A673 (cell line): ENCODE measurements around the gene ME1. TPM values are rescaled to one million over a fixed set of nuclear protein-coding genes. Genes with fewer than 3 reads are reported as not detected.
"Not testable (repeated sequence)": the region's sequence is repeated elsewhere in the genome, so short reads cannot be mapped to it uniquely, and the experiment has no call there.

ENCODE experiments used
- BruUV-seq: library from RNA; stranded (reverse); fragments of 400-500 nt; replicated peaks from 2 replicates; lab custom pipeline; 2021; lab: Mats Ljungman, UMichigan
- CTCF ChIA-PET: fragments of 300-600 bp; sonication (Branson Sonifier 250); formaldehyde crosslinking; loops from one replicate; lab custom pipeline; 2022; ENCODE audit warnings: antibody characterized with exemption; lab: Charles Lee
- POLR2A ChIA-PET: fragments of 300-600 bp; sonication (Branson Sonifier 250); formaldehyde crosslinking; loops from one replicate; lab custom pipeline; 2022; ENCODE audit warnings: antibody characterized with exemption; ENCODE audit not compliant: low non-redundant PET; lab: Charles Lee
- DNase-seq: peaks from one replicate; pipeline ENCODE4 v3.0.0-alpha.2; 2015; ENCODE audit warnings: low spot score
- H3K27ac ChIP-seq: fragments of 200-600 bp; sonication (generic); 2 replicates; pipeline ENCODE4 v1.5.1; 2016; ENCODE audit warnings: mixed run types, low read depth, mild to moderate bottlenecking, mixed read lengths, antibody characterized with exemption, low read length; ENCODE audit not compliant: poor library complexity, severe bottlenecking
- H3K27me3 ChIP-seq: fragments of 200-600 bp; sonication (generic); replicated peaks from 2 replicates; pipeline ENCODE4 v1.6.1; 2017; ENCODE audit warnings: mixed run types, low read depth, mild to moderate bottlenecking, mixed read lengths, antibody characterized with exemption, low read length; ENCODE audit not compliant: insufficient read depth, poor library complexity
- H3K36me3 ChIP-seq: fragments of 200-600 bp; sonication (generic); 2 replicates; pipeline ENCODE4 v1.6.1; 2016; ENCODE audit warnings: mixed run types, mild to moderate bottlenecking, mixed read lengths, antibody characterized with exemption, low read length; ENCODE audit not compliant: insufficient read depth, poor library complexity, severe bottlenecking
- H3K4me1 ChIP-seq: fragments of 200-600 bp; sonication (generic); 2 replicates; pipeline ENCODE4 v1.6.1; 2017; ENCODE audit warnings: mixed run types, mild to moderate bottlenecking, mixed read lengths, antibody characterized with exemption, low read length; ENCODE audit not compliant: insufficient read depth, poor library complexity, severe bottlenecking
- H3K4me3 ChIP-seq: fragments of 200-600 bp; sonication (generic); 2 replicates; pipeline ENCODE4 v1.5.1; 2016; ENCODE audit warnings: low read depth, mixed run types, mild to moderate bottlenecking, mixed read lengths, low read length; ENCODE audit not compliant: poor library complexity, severe bottlenecking
- H3K9me3 ChIP-seq: fragments of 200-600 bp; sonication (generic); 2 replicates; pipeline ENCODE4 v1.6.1; 2016; ENCODE audit warnings: mixed run types, low read depth, mild to moderate bottlenecking, mixed read lengths, antibody characterized with exemption, low read length; ENCODE audit not compliant: poor library complexity, severe bottlenecking
- EZH2 ChIP-seq: fragments of 200-600 bp; sonication (generic); IDR thresholded peaks from 2 replicates; pipeline ENCODE4 v1.6.1; 2017; ENCODE audit warnings: borderline replicate concordance, low read depth, mild to moderate bottlenecking, mixed read lengths, antibody characterized with exemption, low read length; ENCODE audit not compliant: poor library complexity, severe bottlenecking
- intact Hi-C: fragments of 100-400 bp; cut with micrococcal nuclease; formaldehyde crosslinking; loops from one replicate; pipeline ENCODE4 v1.10.0; 2022; ENCODE audit not compliant: unreplicated experiment
- total RNA-seq: library from RNA; stranded (reverse); gene quantifications from 2 replicates; pipeline ENCODE4 v1.2.3, GENCODE V29; 2021
- TF ChIP-seq, protein P1 (sequence below): fragments of 300-800, 200-600 bp; sonication (generic); conservative IDR thresholded peaks from 2 replicates; pipeline ENCODE4 v1.5.1; 2017; ENCODE audit warnings: low read depth, mild to moderate bottlenecking, antibody characterized with exemption, low read length, moderate library complexity, mixed read lengths

The ME1 gene
- total RNA-seq, 1 experiment from 2014 or later, result 78.8 TPM

GRCh38 chr6:83294676-83295075, 136.2 kb downstream of the ME1 start:
- H3K9me3 ChIP-seq, result no peaks in the 10 kb centered on the region
- H3K4me3 ChIP-seq, result no peak overlapping the region
- DNase-seq, result no peak
- no peaks in the 10 kb centered on the region for H3K36me3 ChIP-seq
- no peaks in the 10 kb centered on the region for H3K4me1 ChIP-seq
- TF ChIP-seq, protein P1, sequence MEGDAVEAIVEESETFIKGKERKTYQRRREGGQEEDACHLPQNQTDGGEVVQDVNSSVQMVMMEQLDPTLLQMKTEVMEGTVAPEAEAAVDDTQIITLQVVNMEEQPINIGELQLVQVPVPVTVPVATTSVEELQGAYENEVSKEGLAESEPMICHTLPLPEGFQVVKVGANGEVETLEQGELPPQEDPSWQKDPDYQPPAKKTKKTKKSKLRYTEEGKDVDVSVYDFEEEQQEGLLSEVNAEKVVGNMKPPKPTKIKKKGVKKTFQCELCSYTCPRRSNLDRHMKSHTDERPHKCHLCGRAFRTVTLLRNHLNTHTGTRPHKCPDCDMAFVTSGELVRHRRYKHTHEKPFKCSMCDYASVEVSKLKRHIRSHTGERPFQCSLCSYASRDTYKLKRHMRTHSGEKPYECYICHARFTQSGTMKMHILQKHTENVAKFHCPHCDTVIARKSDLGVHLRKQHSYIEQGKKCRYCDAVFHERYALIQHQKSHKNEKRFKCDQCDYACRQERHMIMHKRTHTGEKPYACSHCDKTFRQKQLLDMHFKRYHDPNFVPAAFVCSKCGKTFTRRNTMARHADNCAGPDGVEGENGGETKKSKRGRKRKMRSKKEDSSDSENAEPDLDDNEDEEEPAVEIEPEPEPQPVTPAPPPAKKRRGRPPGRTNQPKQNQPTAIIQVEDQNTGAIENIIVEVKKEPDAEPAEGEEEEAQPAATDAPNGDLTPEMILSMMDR, result no peak
- TF ChIP-seq EZH2, result no peak
- intact Hi-C loops, result no loop called here
- ChIA-PET POLR2A (no interaction called here), CTCF (no interaction called here)
- no peaks in the 10 kb centered on the region for H3K27me3 ChIP-seq
- no peak overlapping the region for H3K27ac ChIP-seq
- no TSS peak for BruUV-seq

DNA sequence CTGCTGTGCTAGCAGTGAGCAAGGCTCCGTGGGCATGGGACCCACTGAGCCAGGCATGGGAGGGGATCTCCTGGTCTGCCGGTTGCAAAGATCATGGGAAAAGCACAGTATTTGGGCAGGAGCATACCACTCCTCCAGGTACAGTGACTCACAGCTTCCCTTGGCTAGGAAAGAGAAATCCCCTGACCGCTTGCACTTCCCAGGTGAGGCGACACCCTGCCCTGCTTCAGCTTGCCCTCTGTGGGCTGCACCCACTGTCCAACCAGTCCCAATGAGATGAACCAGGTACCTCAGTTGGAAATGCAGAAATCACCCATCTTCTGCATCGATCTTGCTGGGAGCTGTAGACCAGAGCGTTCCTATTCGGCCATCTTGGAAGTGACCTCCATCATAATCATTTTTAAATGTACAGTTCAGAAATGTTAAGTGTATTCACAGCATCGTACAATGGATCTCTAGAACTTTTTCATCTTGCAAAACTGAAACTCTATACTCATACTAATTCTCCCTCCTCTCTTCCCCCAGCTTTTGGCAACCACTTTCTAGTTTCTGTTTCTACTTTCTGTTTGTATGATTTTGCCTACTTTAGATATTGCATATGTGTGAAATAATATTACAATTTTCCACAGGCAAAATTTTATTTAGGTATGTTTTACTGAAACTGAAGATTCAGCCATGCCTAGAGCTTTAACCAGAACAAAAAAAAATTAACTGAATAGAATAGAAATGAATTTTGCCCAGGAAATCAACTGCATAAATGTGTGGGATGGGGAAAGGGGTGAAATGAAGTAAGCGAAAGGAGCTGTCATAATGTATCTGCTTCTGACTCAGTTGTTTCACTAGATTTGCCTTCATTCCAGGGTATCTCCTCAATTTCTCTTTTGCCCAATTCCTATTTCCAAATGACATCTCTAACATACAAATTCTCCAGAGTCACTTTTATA, 137.7 kb downstream of the ME1 start:
- CTCF ChIA-PET, result no interaction called here
- intact Hi-C loops, result no loop called here
- Histone ChIP-seq H3K27me3 (no peaks in the 10 kb centered on the region), H3K4me1 (no peaks in the 10 kb centered on the region), H3K4me3 (no peak overlapping the region), H3K9me3 (no peaks in the 10 kb centered on the region), H3K27ac (no peak overlapping the region), H3K36me3 (no peaks in the 10 kb centered on the region)
- no peak for DNase-seq
- POLR2A ChIA-PET, result no interaction called here
- no peak for TF ChIP-seq EZH2
- TF ChIP-seq, protein P1, result no peak
- no TSS peak for BruUV-seq

DNA sequence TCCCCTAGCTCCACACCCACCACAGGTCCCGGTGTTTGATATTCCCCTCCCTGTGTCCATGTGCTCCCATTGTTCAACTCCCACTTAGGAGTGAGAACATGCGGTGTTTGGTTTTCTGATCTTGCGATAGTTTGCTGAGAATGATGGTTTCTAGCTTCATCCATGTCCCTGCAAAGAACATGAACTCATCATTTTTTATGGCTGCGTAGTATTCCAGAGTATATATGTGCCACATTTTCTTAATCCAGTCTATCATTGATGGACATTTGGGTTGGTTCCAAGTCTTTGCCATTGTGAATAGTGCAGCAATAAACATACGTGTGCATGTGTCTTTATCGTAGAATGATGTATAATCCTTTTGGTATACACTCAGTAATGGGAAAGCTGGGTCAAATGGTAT, 143.6 kb downstream of the ME1 start:
- H3K4me3 ChIP-seq, DNase-seq, CTCF ChIA-PET, H3K36me3 ChIP-seq, H3K9me3 ChIP-seq, H3K27me3 ChIP-seq, H3K4me1 ChIP-seq, POLR2A ChIA-PET, H3K27ac ChIP-seq, BruUV-seq, intact Hi-C loops: not testable (repeated sequence)

DNA sequence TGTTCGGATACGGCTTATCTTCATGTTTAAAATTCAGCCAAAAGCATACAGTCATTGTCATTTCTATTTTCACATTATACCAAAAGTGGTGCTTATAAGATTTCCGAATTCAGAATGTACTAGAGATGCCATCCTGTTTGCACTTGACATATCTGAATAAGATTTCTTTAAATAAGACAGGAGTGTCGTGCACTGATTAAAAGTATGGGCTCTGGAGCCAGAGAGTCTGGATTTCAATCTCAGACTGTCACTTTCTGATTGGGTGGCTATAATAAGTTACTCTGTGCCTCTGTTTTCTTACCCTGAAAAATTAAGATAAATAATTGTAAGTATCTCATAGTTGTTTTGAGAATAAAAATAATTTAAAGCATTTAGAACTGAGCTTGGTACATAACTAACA, 144.9 kb downstream of the ME1 start:
- TF ChIP-seq, protein P1, result no peak
- no peak for TF ChIP-seq EZH2
- ChIA-PET POLR2A (no interaction called here), CTCF (no interaction called here)
- H3K4me1 ChIP-seq, result no peaks in the 10 kb centered on the region
- H3K4me3 ChIP-seq, result no peak overlapping the region
- BruUV-seq, result no TSS peak
- no peaks in the 10 kb centered on the region for H3K27me3 ChIP-seq
- intact Hi-C loops, result no loop called here
- DNase-seq, result no peak
- peaks cover 4% of the 10 kb centered on the region for H3K9me3 ChIP-seq
- no peaks in the 10 kb centered on the region for H3K36me3 ChIP-seq
- H3K27ac ChIP-seq, result no peak overlapping the region
